ENCODE data around the gene ZC3HAV1.
"Not testable (repeated sequence)": the region's sequence is repeated elsewhere in the genome, so short reads cannot be mapped to it uniquely, and the experiment has no call there.

ZC3HAV1 gene

DNA sequence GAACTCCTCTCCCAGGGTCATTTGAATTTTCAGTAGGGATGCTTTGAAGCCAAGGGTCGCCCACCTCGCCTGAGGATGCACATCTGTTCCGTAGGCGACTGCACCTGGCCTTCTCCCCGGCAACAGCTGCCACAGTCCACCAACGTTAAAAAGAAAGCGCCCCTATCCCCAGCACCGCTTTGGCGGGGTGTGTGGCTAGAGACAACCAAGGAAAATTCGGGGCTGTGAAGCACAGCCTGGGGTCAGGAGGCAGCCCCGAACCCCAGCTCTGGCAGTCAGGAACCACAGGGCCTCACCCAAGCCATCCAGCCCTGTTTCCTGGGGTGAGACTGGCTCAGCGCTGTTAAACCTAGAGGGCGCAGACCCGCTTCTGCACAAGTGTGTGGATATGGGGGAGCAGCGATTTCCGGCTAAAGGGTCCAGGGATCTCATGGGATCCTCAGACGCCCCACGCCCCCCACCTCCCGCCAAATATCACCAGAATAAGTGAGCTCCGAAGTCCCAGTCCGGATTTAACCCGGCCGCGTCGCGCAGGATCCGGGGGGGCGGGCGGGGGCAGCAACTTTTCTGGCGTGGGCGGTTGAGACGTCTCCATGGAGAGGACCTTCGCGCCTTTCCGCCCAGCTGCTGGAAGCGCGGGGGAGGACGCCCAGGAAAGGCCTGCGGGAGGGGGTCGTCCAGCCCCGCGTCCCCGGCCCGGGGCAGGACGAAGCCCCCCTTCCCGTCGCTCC is 74.5 kb downstream of the ZC3HAV1 start:
- Histone ChIP-seq H3K9me3 (ENCODE audit: control insufficient read depth, low read length) (no peaks in the 10 kb centered on the region), H3K27me3 (replicated peaks; ENCODE audit: control insufficient read depth, insufficient read depth, low read length) (no peaks in the 10 kb centered on the region)
- DNase-seq (ENCODE audit: low read depth): peak; percentile 64

DNA sequence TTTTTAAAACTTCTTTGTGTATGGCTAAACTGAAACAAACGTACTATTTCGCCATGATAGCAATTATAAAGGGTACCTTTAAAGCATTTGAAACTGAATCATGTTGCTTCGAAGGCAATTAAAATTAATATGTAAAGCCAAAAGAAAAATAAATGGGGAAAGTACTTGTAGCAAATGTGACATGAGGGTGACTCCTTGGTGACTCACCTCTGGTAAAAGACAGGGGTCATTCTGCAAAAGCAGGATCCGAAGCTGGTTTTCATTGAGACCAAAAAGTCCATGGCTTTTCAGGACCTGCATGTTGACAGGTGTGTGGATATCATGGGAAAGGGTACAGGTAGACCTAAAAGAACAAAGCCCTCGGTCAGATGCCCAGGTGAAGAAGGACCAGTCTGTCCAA is 75.2 kb downstream of the ZC3HAV1 start:
- Histone ChIP-seq H3K36me3 (ENCODE audit: control insufficient read depth, insufficient read depth, low read length, severe bottlenecking) (peaks cover 24% of the 10 kb centered on the region), H3K4me3 (ENCODE audit: low read length) (peak overlapping the region; percentile 85), H3K27me3 (replicated peaks; ENCODE audit: control insufficient read depth, insufficient read depth, low read length) (no peaks in the 10 kb centered on the region)

More for the DNA sequence above, 74.5 kb downstream of the ZC3HAV1 start:
- peak overlapping the region; percentile 85 for H3K4me3 ChIP-seq (ENCODE audit: low read length)
- peaks cover 17% of the 10 kb centered on the region for H3K36me3 ChIP-seq (ENCODE audit: control insufficient read depth, insufficient read depth, low read length, severe bottlenecking)
- H3K4me1 ChIP-seq (ENCODE audit: control insufficient read depth, insufficient read depth, low read length): peaks cover 8% of the 10 kb centered on the region
- H3K9ac ChIP-seq (ENCODE audit: low read length): peak overlapping the region; percentile 86

DNA sequence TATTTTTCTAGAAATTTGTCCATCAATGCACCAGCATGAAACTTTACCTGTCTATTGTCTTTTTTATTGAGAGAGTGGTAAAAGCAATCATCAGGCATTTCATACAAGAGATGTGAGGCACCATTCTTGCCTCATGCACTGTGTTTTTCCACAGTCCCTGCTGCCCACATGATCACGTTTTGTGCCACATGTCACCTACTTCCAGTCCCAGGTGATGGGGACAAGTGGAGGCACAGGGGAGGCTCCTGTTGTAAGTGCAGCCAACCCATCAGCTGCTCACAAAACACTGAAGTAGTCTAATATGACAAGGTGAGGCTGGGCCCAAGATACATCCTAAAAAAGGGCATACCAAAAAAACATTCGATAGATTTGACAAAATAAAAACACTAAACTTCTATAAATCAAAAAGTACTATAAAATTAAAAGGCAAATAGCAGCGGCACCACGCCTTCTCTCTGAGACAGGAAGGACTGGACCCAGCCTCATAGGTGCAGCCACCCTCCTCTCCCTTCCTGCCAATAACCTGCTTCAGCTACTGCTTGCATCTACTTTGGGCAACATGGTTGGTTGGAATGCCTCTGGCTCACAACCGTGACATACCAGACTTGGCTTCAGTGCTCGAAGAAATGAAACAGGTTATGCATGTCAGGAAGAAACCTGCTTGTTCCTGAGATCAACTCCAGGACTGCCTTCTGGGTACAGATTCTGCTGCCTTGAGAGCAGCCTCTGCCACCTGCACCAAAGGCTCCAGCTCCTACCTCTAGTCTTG is 76.0 kb downstream of the ZC3HAV1 start:
- Histone ChIP-seq H3K27me3 (replicated peaks; ENCODE audit: control insufficient read depth, insufficient read depth, low read length) (no peaks in the 10 kb centered on the region), H3K9me3 (ENCODE audit: control insufficient read depth, low read length) (no peaks in the 10 kb centered on the region), H3K9ac (ENCODE audit: low read length) (no peak overlapping the region), H3K4me3 (ENCODE audit: low read length) (no peak overlapping the region), H3K4me1 (ENCODE audit: control insufficient read depth, insufficient read depth, low read length) (peaks cover 8% of the 10 kb centered on the region), H3K36me3 (ENCODE audit: control insufficient read depth, insufficient read depth, low read length, severe bottlenecking) (peaks cover 30% of the 10 kb centered on the region)
- no peak for DNase-seq (ENCODE audit: low read depth)

More for the DNA sequence above, 75.2 kb downstream of the ZC3HAV1 start:
- Histone ChIP-seq H3K4me1 (ENCODE audit: control insufficient read depth, insufficient read depth, low read length) (peaks cover 8% of the 10 kb centered on the region), H3K9ac (ENCODE audit: low read length) (peak overlapping the region; percentile 86), H3K9me3 (ENCODE audit: control insufficient read depth, low read length) (no peaks in the 10 kb centered on the region)
- DNase-seq (ENCODE audit: low read depth): peak; percentile 21

DNA sequence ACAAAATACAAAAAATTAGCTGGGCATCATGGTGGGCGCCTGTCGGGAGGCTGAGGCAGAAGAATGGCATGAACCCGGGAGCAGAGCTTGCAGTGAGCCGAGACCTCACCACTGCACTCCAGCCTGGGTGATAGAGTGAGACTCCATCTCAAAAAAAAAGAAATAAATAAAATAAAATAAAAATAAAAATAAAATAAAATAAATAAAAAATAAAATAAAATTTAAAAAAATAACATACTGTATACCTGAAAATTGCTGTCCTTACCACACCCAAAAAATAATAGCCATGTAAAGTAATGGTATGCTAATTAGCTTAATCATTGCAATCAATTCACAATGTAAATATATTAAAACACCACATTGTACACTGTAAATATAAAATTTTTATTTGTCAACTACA is 77.0 kb downstream of the ZC3HAV1 start:
- H3K27me3 ChIP-seq (replicated peaks; ENCODE audit: control insufficient read depth, insufficient read depth, low read length): no peaks in the 10 kb centered on the region
- H3K4me1 ChIP-seq (ENCODE audit: control insufficient read depth, insufficient read depth, low read length): peaks cover 8% of the 10 kb centered on the region
- no peaks in the 10 kb centered on the region for H3K9me3 ChIP-seq (ENCODE audit: control insufficient read depth, low read length)
- DNase-seq (ENCODE audit: low read depth): no peak
- no peak overlapping the region for H3K4me3 ChIP-seq (ENCODE audit: low read length)
- no peak overlapping the region for H3K9ac ChIP-seq (ENCODE audit: low read length)
- peaks cover 40% of the 10 kb centered on the region for H3K36me3 ChIP-seq (ENCODE audit: control insufficient read depth, insufficient read depth, low read length, severe bottlenecking)

DNA sequence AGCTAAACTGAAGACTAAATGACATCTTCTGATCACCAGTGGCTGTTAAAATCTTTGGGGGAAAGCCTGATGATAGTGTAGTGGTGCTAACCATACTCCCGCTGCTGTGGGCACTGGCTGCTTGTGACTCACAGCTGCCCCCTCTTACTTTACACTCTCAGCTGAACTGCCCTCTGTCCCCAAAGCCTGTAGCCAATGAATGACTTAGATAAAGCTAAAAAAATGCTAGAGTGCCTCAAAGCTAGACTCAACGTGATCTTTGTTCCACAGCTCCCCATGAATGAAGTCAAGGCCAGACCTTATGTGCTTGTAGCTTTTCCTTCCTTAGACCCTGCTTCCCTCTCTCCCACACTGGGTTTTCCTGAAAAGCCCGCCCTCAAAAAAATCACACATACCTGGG is 80.2 kb downstream of the ZC3HAV1 start:
- Histone ChIP-seq H3K36me3 (ENCODE audit: control insufficient read depth, insufficient read depth, low read length, severe bottlenecking) (peaks cover 62% of the 10 kb centered on the region), H3K4me1 (ENCODE audit: control insufficient read depth, insufficient read depth, low read length) (peaks cover 1% of the 10 kb centered on the region), H3K4me3 (ENCODE audit: low read length) (no peak overlapping the region), H3K27me3 (replicated peaks; ENCODE audit: control insufficient read depth, insufficient read depth, low read length) (no peaks in the 10 kb centered on the region), H3K9me3 (ENCODE audit: control insufficient read depth, low read length) (no peaks in the 10 kb centered on the region), H3K9ac (ENCODE audit: low read length) (no peak overlapping the region)
- no peak for DNase-seq (ENCODE audit: low read depth)

DNA sequence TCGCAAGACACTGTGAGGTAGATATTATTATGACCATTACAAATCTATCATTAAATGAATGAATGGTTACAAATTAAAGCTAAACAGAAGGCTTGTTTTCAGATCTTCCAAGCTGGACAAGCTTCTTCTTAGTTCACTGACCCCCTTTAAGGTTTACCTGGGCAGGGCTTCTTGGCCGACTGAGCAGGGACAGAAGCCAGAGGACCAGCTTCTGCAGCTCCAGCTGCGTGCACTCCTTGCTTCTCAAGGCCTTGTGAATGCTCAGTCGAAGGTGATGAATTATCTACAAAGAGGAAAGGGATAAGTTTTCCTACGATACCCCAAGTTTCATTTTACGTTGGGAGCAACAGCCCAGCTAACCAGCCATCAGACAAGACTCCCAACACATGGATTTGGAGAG is 83.0 kb downstream of the ZC3HAV1 start:
- Histone ChIP-seq H3K9me3 (ENCODE audit: control insufficient read depth, low read length) (no peaks in the 10 kb centered on the region), H3K4me1 (ENCODE audit: control insufficient read depth, insufficient read depth, low read length) (peaks cover 9% of the 10 kb centered on the region), H3K36me3 (ENCODE audit: control insufficient read depth, insufficient read depth, low read length, severe bottlenecking) (peaks cover 57% of the 10 kb centered on the region), H3K27me3 (replicated peaks; ENCODE audit: control insufficient read depth, insufficient read depth, low read length) (no peaks in the 10 kb centered on the region), H3K9ac (ENCODE audit: low read length) (no peak overlapping the region), H3K4me3 (ENCODE audit: low read length) (no peak overlapping the region)
- no peak for DNase-seq (ENCODE audit: low read depth)

DNA sequence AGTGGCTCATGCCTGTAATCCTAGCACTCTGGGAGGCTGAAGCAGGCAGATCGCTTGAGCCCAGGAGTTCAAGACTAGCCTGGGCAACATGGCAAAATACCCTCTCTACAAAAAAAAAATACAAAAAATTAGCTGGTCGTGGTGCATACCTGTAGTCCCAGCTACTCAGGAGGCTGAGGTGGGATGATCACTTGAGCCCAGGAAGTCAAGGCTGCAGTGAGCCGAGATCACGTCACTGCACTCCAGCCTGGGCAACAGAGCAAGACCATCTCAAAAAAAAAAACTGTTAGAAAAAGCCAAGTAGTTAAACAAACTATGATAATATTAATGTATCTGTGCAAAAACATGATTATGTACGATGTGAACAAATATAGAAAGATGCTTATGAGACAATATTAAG is 83.7 kb downstream of the ZC3HAV1 start:
- not testable (repeated sequence) for DNase-seq (ENCODE audit: low read depth); H3K4me1 ChIP-seq (ENCODE audit: control insufficient read depth, insufficient read depth, low read length); H3K9ac ChIP-seq (ENCODE audit: low read length); H3K9me3 ChIP-seq (ENCODE audit: control insufficient read depth, low read length); H3K27me3 ChIP-seq (replicated peaks; ENCODE audit: control insufficient read depth, insufficient read depth, low read length); H3K4me3 ChIP-seq (ENCODE audit: low read length)
- H3K36me3 ChIP-seq (ENCODE audit: control insufficient read depth, insufficient read depth, low read length, severe bottlenecking): peaks cover 57% of the 10 kb centered on the region

DNA sequence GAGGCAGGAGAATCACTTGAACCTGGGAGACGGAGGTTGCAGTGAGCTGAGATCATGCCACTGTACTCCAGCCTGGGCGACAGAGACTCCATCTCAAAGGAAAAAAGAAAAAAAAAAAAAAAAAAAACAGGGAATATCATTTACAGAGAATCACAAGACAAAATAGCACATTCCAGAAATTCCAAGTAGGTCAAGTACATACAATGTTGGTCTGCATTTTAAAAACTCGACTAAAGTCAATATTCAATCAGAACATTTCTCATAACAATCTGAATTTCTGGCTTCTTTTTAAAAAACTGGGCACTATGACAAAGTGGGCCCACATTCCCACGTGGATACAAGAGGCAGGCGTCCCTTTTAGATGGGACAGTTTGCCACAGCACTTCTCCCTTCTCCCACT is 86.4 kb downstream of the ZC3HAV1 start:
- H3K27me3 ChIP-seq (replicated peaks; ENCODE audit: control insufficient read depth, insufficient read depth, low read length): no peaks in the 10 kb centered on the region
- peaks cover 38% of the 10 kb centered on the region for H3K36me3 ChIP-seq (ENCODE audit: control insufficient read depth, insufficient read depth, low read length, severe bottlenecking)
- H3K9me3 ChIP-seq (ENCODE audit: control insufficient read depth, low read length): no peaks in the 10 kb centered on the region
- peaks cover 9% of the 10 kb centered on the region for H3K4me1 ChIP-seq (ENCODE audit: control insufficient read depth, insufficient read depth, low read length)
- no peak overlapping the region for H3K4me3 ChIP-seq (ENCODE audit: low read length)
- DNase-seq (ENCODE audit: low read depth): peak; percentile 59
- no peak overlapping the region for H3K9ac ChIP-seq (ENCODE audit: low read length)

DNA sequence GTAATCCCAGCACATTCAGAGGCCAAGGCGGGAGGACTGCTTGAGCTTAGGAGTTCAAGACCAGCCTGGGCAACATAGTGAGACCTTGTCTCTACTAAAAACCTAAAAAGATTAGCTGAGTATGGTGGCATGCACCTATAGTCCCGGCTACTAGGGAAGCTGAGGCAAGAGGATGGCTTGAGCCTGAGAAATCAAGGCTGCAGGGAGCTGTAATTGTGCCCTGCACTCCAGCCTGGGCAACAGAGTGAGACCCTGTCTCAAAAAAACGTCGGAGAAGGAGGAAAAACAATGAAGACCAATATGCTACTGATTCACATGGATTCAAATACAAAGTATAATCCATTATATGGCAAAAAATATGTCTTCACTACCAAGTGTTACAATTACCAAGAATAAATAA is 87.2 kb downstream of the ZC3HAV1 start:
- Histone ChIP-seq H3K9ac (ENCODE audit: low read length) (no peak overlapping the region), H3K4me1 (ENCODE audit: control insufficient read depth, insufficient read depth, low read length) (peaks cover 9% of the 10 kb centered on the region), H3K9me3 (ENCODE audit: control insufficient read depth, low read length) (no peaks in the 10 kb centered on the region), H3K27me3 (replicated peaks; ENCODE audit: control insufficient read depth, insufficient read depth, low read length) (no peaks in the 10 kb centered on the region), H3K4me3 (ENCODE audit: low read length) (no peak overlapping the region), H3K36me3 (ENCODE audit: control insufficient read depth, insufficient read depth, low read length, severe bottlenecking) (peaks cover 30% of the 10 kb centered on the region)
- DNase-seq (ENCODE audit: low read depth): no peak

DNA sequence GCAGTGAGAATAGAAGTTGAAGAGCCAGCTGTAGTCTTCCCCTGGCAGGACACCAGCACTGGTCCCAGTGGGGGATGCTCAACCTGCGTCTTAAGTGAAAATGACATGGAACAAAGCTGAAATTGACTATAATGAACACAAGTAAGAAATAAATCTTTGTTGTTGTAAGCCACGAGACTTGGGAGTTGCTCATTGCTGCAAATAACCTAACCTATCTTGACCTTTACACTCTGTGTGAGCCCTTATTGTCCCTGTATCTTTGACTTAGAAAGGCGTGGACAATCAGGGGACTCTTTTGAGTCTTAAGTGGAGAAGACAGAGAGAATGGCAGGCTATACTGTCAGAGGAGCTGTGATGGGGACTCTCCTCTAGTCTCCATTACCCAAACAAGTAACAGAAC is 90.6 kb downstream of the ZC3HAV1 start:
- no peaks in the 10 kb centered on the region for H3K9me3 ChIP-seq (ENCODE audit: control insufficient read depth, low read length)
- DNase-seq (ENCODE audit: low read depth): no peak
- H3K4me3 ChIP-seq (ENCODE audit: low read length): no peak overlapping the region
- peaks cover 12% of the 10 kb centered on the region for H3K4me1 ChIP-seq (ENCODE audit: control insufficient read depth, insufficient read depth, low read length)
- H3K9ac ChIP-seq (ENCODE audit: low read length): no peak overlapping the region
- peaks cover 10% of the 10 kb centered on the region for H3K36me3 ChIP-seq (ENCODE audit: control insufficient read depth, insufficient read depth, low read length, severe bottlenecking)
- H3K27me3 ChIP-seq (replicated peaks; ENCODE audit: control insufficient read depth, insufficient read depth, low read length): peaks cover 9% of the 10 kb centered on the region

DNA sequence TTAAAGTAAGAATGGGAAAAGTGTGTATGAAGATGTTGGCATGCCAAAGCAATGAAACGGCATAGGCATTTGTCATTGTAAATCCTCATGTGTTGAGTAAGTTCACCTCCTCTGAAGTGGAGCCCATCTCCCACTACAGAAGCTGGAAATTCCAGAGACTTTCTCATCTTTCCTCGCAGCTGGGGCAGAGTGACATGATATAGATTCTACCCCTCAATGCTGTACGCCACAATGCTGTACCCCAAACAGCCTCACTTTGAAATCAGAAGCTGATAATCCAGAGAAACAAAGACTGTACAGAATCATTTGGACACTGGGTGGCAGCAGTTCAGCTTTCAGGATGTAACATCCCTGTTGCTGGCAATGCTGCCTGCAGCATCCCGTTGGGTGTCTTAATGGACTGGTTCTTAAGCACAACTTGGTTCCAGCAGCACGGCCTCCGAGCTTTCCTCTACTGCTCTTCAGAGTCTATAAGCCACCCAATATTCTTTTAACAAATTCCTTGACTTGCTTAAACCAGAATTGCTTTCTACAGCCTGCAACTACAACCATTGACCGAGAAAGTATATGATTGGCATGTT is 92.5 kb downstream of the ZC3HAV1 start:
- Histone ChIP-seq H3K9ac (ENCODE audit: low read length) (no peak overlapping the region), H3K4me3 (ENCODE audit: low read length) (no peak overlapping the region), H3K9me3 (ENCODE audit: control insufficient read depth, low read length) (no peaks in the 10 kb centered on the region), H3K36me3 (ENCODE audit: control insufficient read depth, insufficient read depth, low read length, severe bottlenecking) (peaks cover under 1% of the 10 kb centered on the region), H3K27me3 (replicated peaks; ENCODE audit: control insufficient read depth, insufficient read depth, low read length) (peaks cover 12% of the 10 kb centered on the region), H3K4me1 (ENCODE audit: control insufficient read depth, insufficient read depth, low read length) (peaks cover 3% of the 10 kb centered on the region)
- DNase-seq (ENCODE audit: low read depth): peak; percentile 82
